ENCODE data around the gene MARK1.

- TF ChIP-seq CTCF (tag by site-specific recombination; IDR thresholded peaks at IDR 0.05) (no peak), ZNF175 (tag by site-specific recombination; IDR thresholded peaks at IDR 0.05) (no peak), ZNF26 (tag by site-specific recombination; IDR thresholded peaks at IDR 0.05) (no peak), ZNF529 (tag by site-specific recombination; IDR thresholded peaks at IDR 0.05; ENCODE audit: insufficient replicate concordance) (no peak)
These were observed 11.8 kb upstream of the MARK1 start for GRCh38 chr1:220516014-220516721.

All from HEK293 (cell line).